CD4-positive, alpha-beta T cell treated with Interleukin-10 for 1 hour (primary cell): Measurements from ENCODE around the gene ZMYND11.
"Not testable (repeated sequence)": the region's sequence is repeated elsewhere in the genome, so short reads cannot be mapped to it uniquely, and the experiment has no call there.

Experiments
- DNase-seq: peaks from one replicate; pipeline ENCODE4 v3.0.0-alpha.2; 2020

The ZMYND11 gene

GRCh38 chr10:134247-135131, 766 bp upstream of the ZMYND11 start:
- DNase-seq = peak; percentile 27

- DNase-seq = peak; percentile 66
Measured at GRCh38 chr10:135601-136464, 578 bp downstream of the ZMYND11 start.

GRCh38 chr10:136465-136762, 1.2 kb downstream of the ZMYND11 start:
- DNase-seq = no peak

- peak; percentile 51 for DNase-seq
Measured at GRCh38 chr10:137031-137430, 1.8 kb downstream of the ZMYND11 start.

GRCh38 chr10:137606-138005, 2.4 kb downstream of the ZMYND11 start:
- DNase-seq = no peak

GRCh38 chr10:142371-142770, 7.1 kb downstream of the ZMYND11 start:
- no peak for DNase-seq

GRCh38 chr10:152915-153314, 17.7 kb downstream of the ZMYND11 start:
- DNase-seq = no peak

- no peak for DNase-seq
Measured at GRCh38 chr10:154348-154747, 19.1 kb downstream of the ZMYND11 start.

GRCh38 chr10:167383-167782, 32.1 kb downstream of the ZMYND11 start:
- DNase-seq = no peak

- DNase-seq = no peak
Measured at GRCh38 chr10:173741-174140, 38.5 kb downstream of the ZMYND11 start.

GRCh38 chr10:176677-177076, 41.4 kb downstream of the ZMYND11 start:
- DNase-seq = no peak

GRCh38 chr10:178208-178607, 43.0 kb downstream of the ZMYND11 start:
- peak; percentile 26 for DNase-seq

GRCh38 chr10:178723-179122, 43.5 kb downstream of the ZMYND11 start:
- no peak for DNase-seq

GRCh38 chr10:182441-183201, 47.4 kb downstream of the ZMYND11 start:
- DNase-seq = no peak

- no peak for DNase-seq
Measured at GRCh38 chr10:184174-184573, 48.9 kb downstream of the ZMYND11 start.

- DNase-seq = no peak
Measured at GRCh38 chr10:184911-185310, 49.7 kb downstream of the ZMYND11 start.

GRCh38 chr10:185571-185970, 50.3 kb downstream of the ZMYND11 start:
- not testable (repeated sequence) for DNase-seq

- no peak for DNase-seq
Measured at GRCh38 chr10:186911-187310, 51.7 kb downstream of the ZMYND11 start.

- DNase-seq = no peak
Measured at GRCh38 chr10:188546-188945, 53.3 kb downstream of the ZMYND11 start.

GRCh38 chr10:190216-190615, 55.0 kb downstream of the ZMYND11 start:
- DNase-seq = no peak

GRCh38 chr10:191703-192518, 56.7 kb downstream of the ZMYND11 start:
- no peak for DNase-seq

- DNase-seq = no peak
Measured at GRCh38 chr10:194281-194680, 59.0 kb downstream of the ZMYND11 start.
